ENCODE results near the gene MPG.

DNA sequence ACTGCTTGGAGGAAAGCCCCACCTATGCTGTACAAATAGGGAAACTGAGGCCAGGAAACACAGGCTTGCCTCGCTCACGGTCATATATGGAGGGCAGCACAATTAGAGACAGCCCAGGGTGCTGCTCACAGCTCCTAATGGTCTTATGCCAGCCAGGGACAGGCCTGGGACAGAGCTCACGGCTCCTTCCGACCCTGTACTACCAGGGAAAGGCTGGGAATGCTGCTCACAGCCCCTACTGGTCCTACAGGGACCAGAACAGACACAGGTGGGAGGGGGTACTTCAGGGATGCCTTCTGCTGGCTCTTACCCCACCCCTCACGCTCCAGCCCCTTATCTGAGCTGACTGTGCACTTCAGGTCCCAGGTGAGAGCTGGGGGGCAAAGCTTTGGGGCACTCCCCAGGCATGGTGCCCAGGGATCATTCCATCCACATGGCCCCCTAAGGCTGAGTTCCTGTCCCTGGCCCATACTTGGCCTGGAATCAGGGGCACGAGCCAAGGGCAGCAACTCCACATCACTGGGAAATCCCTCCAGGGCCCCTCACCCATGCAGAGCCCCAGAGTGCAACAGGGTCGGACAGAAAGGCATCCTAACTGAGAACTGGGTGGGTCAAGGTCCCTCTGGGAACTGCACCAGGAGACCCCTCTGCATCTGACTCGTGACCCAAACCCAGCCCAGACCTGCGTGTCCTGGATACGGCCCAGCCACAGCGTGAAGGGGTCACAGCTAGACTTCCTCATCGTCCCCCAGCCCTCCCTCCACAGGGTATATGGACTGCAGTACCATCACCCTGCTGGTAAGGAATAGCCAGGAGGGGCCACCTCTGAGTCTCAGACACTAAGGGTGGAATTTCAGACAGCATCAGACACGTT is 11.5 kb upstream of the MPG start:
- TF ChIP-seq, protein P1, sequence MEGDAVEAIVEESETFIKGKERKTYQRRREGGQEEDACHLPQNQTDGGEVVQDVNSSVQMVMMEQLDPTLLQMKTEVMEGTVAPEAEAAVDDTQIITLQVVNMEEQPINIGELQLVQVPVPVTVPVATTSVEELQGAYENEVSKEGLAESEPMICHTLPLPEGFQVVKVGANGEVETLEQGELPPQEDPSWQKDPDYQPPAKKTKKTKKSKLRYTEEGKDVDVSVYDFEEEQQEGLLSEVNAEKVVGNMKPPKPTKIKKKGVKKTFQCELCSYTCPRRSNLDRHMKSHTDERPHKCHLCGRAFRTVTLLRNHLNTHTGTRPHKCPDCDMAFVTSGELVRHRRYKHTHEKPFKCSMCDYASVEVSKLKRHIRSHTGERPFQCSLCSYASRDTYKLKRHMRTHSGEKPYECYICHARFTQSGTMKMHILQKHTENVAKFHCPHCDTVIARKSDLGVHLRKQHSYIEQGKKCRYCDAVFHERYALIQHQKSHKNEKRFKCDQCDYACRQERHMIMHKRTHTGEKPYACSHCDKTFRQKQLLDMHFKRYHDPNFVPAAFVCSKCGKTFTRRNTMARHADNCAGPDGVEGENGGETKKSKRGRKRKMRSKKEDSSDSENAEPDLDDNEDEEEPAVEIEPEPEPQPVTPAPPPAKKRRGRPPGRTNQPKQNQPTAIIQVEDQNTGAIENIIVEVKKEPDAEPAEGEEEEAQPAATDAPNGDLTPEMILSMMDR (IDR thresholded peaks at IDR 0.05): no peak
- no peak for TF ChIP-seq POLR2A (IDR thresholded peaks at IDR 0.05)
